Measurements from ENCODE around the gene TECTB.

TECTB gene

GRCh38 chr10:112242769-112243168, 40.4 kb upstream of the TECTB start:
- no peak for DNase-seq
- Histone ChIP-seq H3K79me2 (ENCODE audit: insufficient read depth, low read length) (no peaks in the 10 kb centered on the region), H2AFZ (ENCODE audit: low read depth, low read length) (no peak overlapping the region), H3K9me3 (ENCODE audit: insufficient read depth, low read length, severe bottlenecking) (peaks cover 17% of the 10 kb centered on the region), H3K27ac (ENCODE audit: low read length) (no peak overlapping the region), H3K36me3 (ENCODE audit: insufficient read depth, low read length) (no peaks in the 10 kb centered on the region), H3K4me2 (ENCODE audit: insufficient read depth, low read length) (no peak overlapping the region), H3K9ac (ENCODE audit: low read depth, low read length) (no peak overlapping the region), H3K4me1 (ENCODE audit: insufficient read depth, low read length) (no peaks in the 10 kb centered on the region), H3K27me3 (ENCODE audit: insufficient read depth, low read length, poor library complexity) (no peaks in the 10 kb centered on the region), H4K20me1 (ENCODE audit: insufficient read depth, low read length) (no peaks in the 10 kb centered on the region), H3K4me3 (ENCODE audit: low read depth in 1 of 2, low read length in 2 of 2) (no peak overlapping the region)
- ATAC-seq (ENCODE audit: insufficient read depth, low read depth) = no peak
- TF ChIP-seq EZH2 (IDR thresholded peaks at IDR 0.05; ENCODE audit: borderline replicate concordance, low read depth, low read length, severe bottlenecking) (no peak), CTCF (IDR thresholded peaks at IDR 0.05; ENCODE audit: borderline replicate concordance, extremely low read depth, low read length, poor library complexity, severe bottlenecking) (no peak)

- no peak overlapping the region for H3K27ac ChIP-seq (ENCODE audit: low read length)
- no peak for DNase-seq
- H3K36me3 ChIP-seq (ENCODE audit: insufficient read depth, low read length) = no peaks in the 10 kb centered on the region
- TF ChIP-seq EZH2 (IDR thresholded peaks at IDR 0.05; ENCODE audit: borderline replicate concordance, low read depth, low read length, severe bottlenecking) (no peak), CTCF (IDR thresholded peaks at IDR 0.05; ENCODE audit: borderline replicate concordance, extremely low read depth, low read length, poor library complexity, severe bottlenecking) (no peak)
- no peaks in the 10 kb centered on the region for H3K27me3 ChIP-seq (ENCODE audit: insufficient read depth, low read length, poor library complexity)
- no peak for ATAC-seq (ENCODE audit: insufficient read depth, low read depth)
- no peak overlapping the region for H3K4me3 ChIP-seq (ENCODE audit: low read depth in 1 of 2, low read length in 2 of 2)
- H3K9ac ChIP-seq (ENCODE audit: low read depth, low read length) = no peak overlapping the region
- H3K4me2 ChIP-seq (ENCODE audit: insufficient read depth, low read length) = no peak overlapping the region
- H4K20me1 ChIP-seq (ENCODE audit: insufficient read depth, low read length) = no peaks in the 10 kb centered on the region
- H3K4me1 ChIP-seq (ENCODE audit: insufficient read depth, low read length) = no peaks in the 10 kb centered on the region
- H3K9me3 ChIP-seq (ENCODE audit: insufficient read depth, low read length, severe bottlenecking) = peaks cover 17% of the 10 kb centered on the region
- H2AFZ ChIP-seq (ENCODE audit: low read depth, low read length) = no peak overlapping the region
- H3K79me2 ChIP-seq (ENCODE audit: insufficient read depth, low read length) = no peaks in the 10 kb centered on the region
Observed at GRCh38 chr10:112243713-112244112, 39.5 kb upstream of the TECTB start.

- Histone ChIP-seq H3K27me3 (ENCODE audit: insufficient read depth, low read length, poor library complexity) (no peaks in the 10 kb centered on the region), H3K4me2 (ENCODE audit: insufficient read depth, low read length) (no peak overlapping the region), H3K36me3 (ENCODE audit: insufficient read depth, low read length) (no peaks in the 10 kb centered on the region), H3K9ac (ENCODE audit: low read depth, low read length) (no peak overlapping the region), H3K79me2 (ENCODE audit: insufficient read depth, low read length) (no peaks in the 10 kb centered on the region), H2AFZ (ENCODE audit: low read depth, low read length) (no peak overlapping the region), H3K27ac (ENCODE audit: low read length) (no peak overlapping the region), H4K20me1 (ENCODE audit: insufficient read depth, low read length) (no peaks in the 10 kb centered on the region), H3K9me3 (ENCODE audit: insufficient read depth, low read length, severe bottlenecking) (peaks cover 20% of the 10 kb centered on the region), H3K4me1 (ENCODE audit: insufficient read depth, low read length) (no peaks in the 10 kb centered on the region), H3K4me3 (ENCODE audit: low read depth in 1 of 2, low read length in 2 of 2) (no peak overlapping the region)
- DNase-seq (no peak), ATAC-seq (ENCODE audit: insufficient read depth, low read depth) (no peak)
- TF ChIP-seq EZH2 (IDR thresholded peaks at IDR 0.05; ENCODE audit: borderline replicate concordance, low read depth, low read length, severe bottlenecking) (no peak), CTCF (IDR thresholded peaks at IDR 0.05; ENCODE audit: borderline replicate concordance, extremely low read depth, low read length, poor library complexity, severe bottlenecking) (no peak)
Observed at GRCh38 chr10:112244197-112244596, 39.0 kb upstream of the TECTB start.

GRCh38 chr10:112247791-112248190, 35.4 kb upstream of the TECTB start:
- H3K27ac ChIP-seq (ENCODE audit: low read length) = no peak overlapping the region
- H3K9me3 ChIP-seq (ENCODE audit: insufficient read depth, low read length, severe bottlenecking) = peaks cover 8% of the 10 kb centered on the region
- H3K4me1 ChIP-seq (ENCODE audit: insufficient read depth, low read length) = no peaks in the 10 kb centered on the region
- no peak overlapping the region for H3K9ac ChIP-seq (ENCODE audit: low read depth, low read length)
- no peak overlapping the region for H3K4me3 ChIP-seq (ENCODE audit: low read depth in 1 of 2, low read length in 2 of 2)
- no peak overlapping the region for H2AFZ ChIP-seq (ENCODE audit: low read depth, low read length)
- ATAC-seq (ENCODE audit: insufficient read depth, low read depth) = no peak
- no peaks in the 10 kb centered on the region for H4K20me1 ChIP-seq (ENCODE audit: insufficient read depth, low read length)
- H3K36me3 ChIP-seq (ENCODE audit: insufficient read depth, low read length) = no peaks in the 10 kb centered on the region
- no peaks in the 10 kb centered on the region for H3K27me3 ChIP-seq (ENCODE audit: insufficient read depth, low read length, poor library complexity)
- TF ChIP-seq EZH2 (IDR thresholded peaks at IDR 0.05; ENCODE audit: borderline replicate concordance, low read depth, low read length, severe bottlenecking) (no peak), CTCF (IDR thresholded peaks at IDR 0.05; ENCODE audit: borderline replicate concordance, extremely low read depth, low read length, poor library complexity, severe bottlenecking) (no peak)
- H3K4me2 ChIP-seq (ENCODE audit: insufficient read depth, low read length) = no peak overlapping the region
- no peak for DNase-seq
- no peaks in the 10 kb centered on the region for H3K79me2 ChIP-seq (ENCODE audit: insufficient read depth, low read length)

Data from DND-41 (cell line).